DOHH2 (cell line): Measurements from ENCODE around the gene KARS1.

Experiments
- EZH2phosphoT487 ChIP-seq: fragments of 200-600 bp; sonication (generic); IDR thresholded peaks from 2 replicates; pipeline ENCODE4 v1.6.1; 2017; ENCODE audit warnings: borderline replicate concordance, mild to moderate bottlenecking, antibody characterized with exemption, low read length, moderate library complexity, mixed read lengths
- TF ChIP-seq, protein P1 (sequence below): fragments of 200-600 bp; sonication (generic); IDR thresholded peaks from one replicate; pipeline ENCODE4 v1.5.1; 2014; ENCODE audit warnings: antibody characterized with exemption, mild to moderate bottlenecking, low read depth, low read length; ENCODE audit not compliant: poor library complexity, severe bottlenecking

- TF ChIP-seq, protein P1, sequence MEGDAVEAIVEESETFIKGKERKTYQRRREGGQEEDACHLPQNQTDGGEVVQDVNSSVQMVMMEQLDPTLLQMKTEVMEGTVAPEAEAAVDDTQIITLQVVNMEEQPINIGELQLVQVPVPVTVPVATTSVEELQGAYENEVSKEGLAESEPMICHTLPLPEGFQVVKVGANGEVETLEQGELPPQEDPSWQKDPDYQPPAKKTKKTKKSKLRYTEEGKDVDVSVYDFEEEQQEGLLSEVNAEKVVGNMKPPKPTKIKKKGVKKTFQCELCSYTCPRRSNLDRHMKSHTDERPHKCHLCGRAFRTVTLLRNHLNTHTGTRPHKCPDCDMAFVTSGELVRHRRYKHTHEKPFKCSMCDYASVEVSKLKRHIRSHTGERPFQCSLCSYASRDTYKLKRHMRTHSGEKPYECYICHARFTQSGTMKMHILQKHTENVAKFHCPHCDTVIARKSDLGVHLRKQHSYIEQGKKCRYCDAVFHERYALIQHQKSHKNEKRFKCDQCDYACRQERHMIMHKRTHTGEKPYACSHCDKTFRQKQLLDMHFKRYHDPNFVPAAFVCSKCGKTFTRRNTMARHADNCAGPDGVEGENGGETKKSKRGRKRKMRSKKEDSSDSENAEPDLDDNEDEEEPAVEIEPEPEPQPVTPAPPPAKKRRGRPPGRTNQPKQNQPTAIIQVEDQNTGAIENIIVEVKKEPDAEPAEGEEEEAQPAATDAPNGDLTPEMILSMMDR, result no peak
- no peak for TF ChIP-seq EZH2phosphoT487
These were observed at the start of gene KARS1, which contains the start of gene TERF2IP for GRCh38 chr16:75647492-75648264.
